ENCODE measurements around the gene LASP1NB.
A peak's percentile ranks its signal among the peaks of the same experiment; 100 is the strongest.

LASP1NB gene

DNA sequence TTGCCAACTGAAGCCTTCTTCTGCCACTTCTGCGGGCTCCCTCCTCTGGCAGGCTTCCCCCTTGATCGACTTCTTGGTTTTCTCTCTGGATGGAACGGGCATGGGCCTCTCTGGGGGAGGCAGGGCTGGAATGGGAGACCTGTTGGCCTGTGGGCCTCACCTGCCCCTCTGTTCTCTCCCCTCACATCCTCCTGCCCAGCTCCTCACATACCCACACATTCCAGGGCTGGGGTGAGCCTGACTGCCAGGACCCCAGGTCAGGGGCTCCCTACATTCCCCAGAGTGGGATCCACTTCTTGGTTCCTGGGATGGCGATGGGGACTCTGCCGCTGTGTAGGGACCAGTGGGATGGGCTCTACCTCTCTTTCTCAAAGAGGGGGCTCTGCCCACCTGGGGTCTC is 6.5 kb upstream of the LASP1NB start:
- no peak for DNase-seq
- no peak overlapping the region for H3K27ac Mint-ChIP-seq (ENCODE audit: unreplicated experiment)
- CTCF ChIA-PET, result interaction anchor here (0.6 kb wide), 1 partner anchor 894 kb away, joined by 3 read pairs; no protein-coding TSS in a partner anchor
- intact Hi-C loops (cut with micrococcal nuclease; ENCODE audit: unreplicated experiment), result no loop called here
- H3K9me3 Mint-ChIP-seq (ENCODE audit: low read depth, unreplicated experiment), result no peaks in the 10 kb centered on the region
- H3K4me3 Mint-ChIP-seq (ENCODE audit: low read depth, unreplicated experiment), result no peak overlapping the region
- H3K36me3 Mint-ChIP-seq (ENCODE audit: insufficient read depth, unreplicated experiment), result peaks cover 93% of the 10 kb centered on the region
- TF ChIP-seq, protein P1, sequence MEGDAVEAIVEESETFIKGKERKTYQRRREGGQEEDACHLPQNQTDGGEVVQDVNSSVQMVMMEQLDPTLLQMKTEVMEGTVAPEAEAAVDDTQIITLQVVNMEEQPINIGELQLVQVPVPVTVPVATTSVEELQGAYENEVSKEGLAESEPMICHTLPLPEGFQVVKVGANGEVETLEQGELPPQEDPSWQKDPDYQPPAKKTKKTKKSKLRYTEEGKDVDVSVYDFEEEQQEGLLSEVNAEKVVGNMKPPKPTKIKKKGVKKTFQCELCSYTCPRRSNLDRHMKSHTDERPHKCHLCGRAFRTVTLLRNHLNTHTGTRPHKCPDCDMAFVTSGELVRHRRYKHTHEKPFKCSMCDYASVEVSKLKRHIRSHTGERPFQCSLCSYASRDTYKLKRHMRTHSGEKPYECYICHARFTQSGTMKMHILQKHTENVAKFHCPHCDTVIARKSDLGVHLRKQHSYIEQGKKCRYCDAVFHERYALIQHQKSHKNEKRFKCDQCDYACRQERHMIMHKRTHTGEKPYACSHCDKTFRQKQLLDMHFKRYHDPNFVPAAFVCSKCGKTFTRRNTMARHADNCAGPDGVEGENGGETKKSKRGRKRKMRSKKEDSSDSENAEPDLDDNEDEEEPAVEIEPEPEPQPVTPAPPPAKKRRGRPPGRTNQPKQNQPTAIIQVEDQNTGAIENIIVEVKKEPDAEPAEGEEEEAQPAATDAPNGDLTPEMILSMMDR (IDR thresholded peaks at IDR 0.05; ENCODE audit: unreplicated experiment), result no peak
- no TSS peak for BruUV-seq (replicated peaks)
- H3K27me3 Mint-ChIP-seq (ENCODE audit: unreplicated experiment), result no peaks in the 10 kb centered on the region
- no peaks in the 10 kb centered on the region for H3K4me1 Mint-ChIP-seq (ENCODE audit: low read depth, unreplicated experiment)

DNA sequence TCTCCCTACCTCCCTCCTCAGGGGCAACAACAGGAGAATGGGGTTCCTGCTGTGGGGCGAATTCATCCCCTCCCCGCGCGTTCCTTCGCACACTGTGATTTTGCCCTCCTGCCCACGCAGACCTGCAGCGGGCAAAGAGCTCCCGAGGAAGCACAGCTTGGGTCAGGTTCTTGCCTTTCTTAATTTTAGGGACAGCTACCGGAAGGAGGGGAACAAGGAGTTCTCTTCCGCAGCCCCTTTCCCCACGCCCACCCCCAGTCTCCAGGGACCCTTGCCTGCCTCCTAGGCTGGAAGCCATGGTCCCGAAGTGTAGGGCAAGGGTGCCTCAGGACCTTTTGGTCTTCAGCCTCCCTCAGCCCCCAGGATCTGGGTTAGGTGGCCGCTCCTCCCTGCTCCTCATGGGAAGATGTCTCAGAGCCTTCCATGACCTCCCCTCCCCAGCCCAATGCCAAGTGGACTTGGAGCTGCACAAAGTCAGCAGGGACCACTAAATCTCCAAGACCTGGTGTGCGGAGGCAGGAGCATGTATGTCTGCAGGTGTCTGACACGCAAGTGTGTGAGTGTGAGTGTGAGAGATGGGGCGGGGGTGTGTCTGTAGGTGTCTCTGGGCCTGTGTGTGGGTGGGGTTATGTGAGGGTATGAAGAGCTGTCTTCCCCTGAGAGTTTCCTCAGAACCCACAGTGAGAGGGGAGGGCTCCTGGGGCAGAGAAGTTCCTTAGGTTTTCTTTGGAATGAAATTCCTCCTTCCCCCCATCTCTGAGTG is 5.9 kb upstream of the LASP1NB start:
- CTCF ChIA-PET, result interaction anchor here (0.6 kb wide), 1 partner anchor 968 kb away, joined by 3 read pairs; no protein-coding TSS in a partner anchor
- H3K27ac Mint-ChIP-seq (ENCODE audit: unreplicated experiment), result no peak overlapping the region
- no TSS peak for BruUV-seq (replicated peaks)

DNA sequence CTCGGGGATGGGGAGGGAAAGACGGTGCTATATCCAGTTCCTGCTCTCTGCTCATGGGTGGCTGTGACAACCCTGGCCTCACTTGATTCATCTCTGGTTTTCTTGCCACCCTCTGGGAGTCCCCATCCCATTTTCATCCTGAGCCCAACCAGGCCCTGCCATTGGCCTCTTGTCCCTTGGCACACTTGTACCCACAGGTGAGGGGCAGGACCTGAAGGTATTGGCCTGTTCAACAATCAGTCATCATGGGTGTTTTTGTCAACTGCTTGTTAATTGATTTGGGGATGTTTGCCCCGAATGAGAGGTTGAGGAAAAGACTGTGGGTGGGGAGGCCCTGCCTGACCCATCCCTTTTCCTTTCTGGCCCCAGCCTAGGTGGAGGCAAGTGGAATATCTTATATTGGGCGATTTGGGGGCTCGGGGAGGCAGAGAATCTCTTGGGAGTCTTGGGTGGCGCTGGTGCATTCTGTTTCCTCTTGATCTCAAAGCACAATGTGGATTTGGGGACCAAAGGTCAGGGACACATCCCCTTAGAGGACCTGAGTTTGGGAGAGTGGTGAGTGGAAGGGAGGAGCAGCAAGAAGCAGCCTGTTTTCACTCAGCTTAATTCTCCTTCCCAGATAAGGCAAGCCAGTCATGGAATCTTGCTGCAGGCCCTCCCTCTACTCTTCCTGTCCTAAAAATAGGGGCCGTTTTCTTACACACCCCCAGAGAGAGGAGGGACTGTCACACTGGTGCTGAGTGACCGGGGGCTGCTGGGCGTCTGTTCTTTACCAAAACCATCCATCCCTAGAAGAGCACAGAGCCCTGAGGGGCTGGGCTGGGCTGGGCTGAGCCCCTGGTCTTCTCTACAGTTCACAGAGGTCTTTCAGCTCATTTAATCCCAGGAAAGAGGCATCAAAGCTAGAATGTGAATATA is 4.8 kb upstream of the LASP1NB start:
- intact Hi-C loops (cut with micrococcal nuclease; ENCODE audit: unreplicated experiment), result no loop called here
- Mint-ChIP-seq H3K4me3 (ENCODE audit: low read depth, unreplicated experiment) (no peak overlapping the region), H3K27ac (ENCODE audit: unreplicated experiment) (peak overlapping the region; percentile 31), H3K36me3 (ENCODE audit: insufficient read depth, unreplicated experiment) (peaks cover 78% of the 10 kb centered on the region), H3K9me3 (ENCODE audit: low read depth, unreplicated experiment) (no peaks in the 10 kb centered on the region), H3K27me3 (ENCODE audit: unreplicated experiment) (no peaks in the 10 kb centered on the region), H3K4me1 (ENCODE audit: low read depth, unreplicated experiment) (no peaks in the 10 kb centered on the region)
- DNase-seq, result no peak
- CTCF ChIA-PET, result interaction anchor here (0.6 to 1.5 kb wide), 2 partner anchors 62 to 967 kb away, joined by 3 read pairs; no protein-coding TSS in a partner anchor
- TF ChIP-seq, protein P1 (IDR thresholded peaks at IDR 0.05; ENCODE audit: unreplicated experiment), result no peak
- BruUV-seq (replicated peaks), result no TSS peak

More for the DNA sequence above, 5.9 kb upstream of the LASP1NB start:
- Mint-ChIP-seq H3K4me3 (ENCODE audit: low read depth, unreplicated experiment) (no peak overlapping the region), H3K27me3 (ENCODE audit: unreplicated experiment) (no peaks in the 10 kb centered on the region), H3K36me3 (ENCODE audit: insufficient read depth, unreplicated experiment) (peaks cover 88% of the 10 kb centered on the region), H3K4me1 (ENCODE audit: low read depth, unreplicated experiment) (no peaks in the 10 kb centered on the region), H3K9me3 (ENCODE audit: low read depth, unreplicated experiment) (no peaks in the 10 kb centered on the region)
- intact Hi-C loops (cut with micrococcal nuclease; ENCODE audit: unreplicated experiment), result no loop called here
- TF ChIP-seq, protein P1 (IDR thresholded peaks at IDR 0.05; ENCODE audit: unreplicated experiment), result no peak
- DNase-seq, result no peak

DNA sequence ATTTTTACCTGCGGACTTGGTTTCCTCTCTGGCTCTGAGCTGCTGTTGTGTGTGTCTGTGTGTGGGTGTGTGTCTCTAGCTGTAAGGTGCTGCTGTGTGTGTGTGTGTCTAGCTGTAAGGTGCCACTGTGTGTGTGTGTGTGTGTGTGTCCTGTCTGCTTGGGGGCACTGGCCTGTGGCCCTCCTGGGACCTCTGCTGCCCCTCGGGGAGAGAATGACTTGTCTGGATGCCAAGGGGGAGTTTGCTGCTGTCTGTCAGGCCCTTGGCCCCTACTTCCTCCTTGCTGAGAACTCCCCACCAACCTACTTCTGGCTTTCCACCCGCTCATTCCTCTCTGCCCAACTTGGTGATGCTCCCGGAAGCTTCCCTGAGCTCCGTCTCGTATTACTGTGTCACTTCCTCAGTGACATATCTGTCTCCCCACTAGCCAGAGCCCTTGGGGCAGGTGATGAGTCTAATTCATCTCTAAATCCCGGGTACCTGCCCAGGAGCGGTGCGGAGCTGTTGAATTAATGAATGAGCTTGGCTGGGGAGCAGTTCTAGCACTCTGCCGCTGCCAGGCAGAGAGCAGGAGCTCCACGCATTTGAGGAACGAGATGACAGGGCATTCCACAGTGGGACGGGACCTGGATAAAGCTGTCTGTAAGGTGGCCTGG is 3.5 kb upstream of the LASP1NB start:
- intact Hi-C loops (cut with micrococcal nuclease; ENCODE audit: unreplicated experiment), result no loop called here
- H3K4me1 Mint-ChIP-seq (ENCODE audit: low read depth, unreplicated experiment), result no peaks in the 10 kb centered on the region
- DNase-seq, result peak; percentile 4
- no TSS peak for BruUV-seq (replicated peaks)
- H3K4me3 Mint-ChIP-seq (ENCODE audit: low read depth, unreplicated experiment), result no peak overlapping the region
- peaks cover 70% of the 10 kb centered on the region for H3K36me3 Mint-ChIP-seq (ENCODE audit: insufficient read depth, unreplicated experiment)
- CTCF ChIA-PET, result interaction anchor here (1.3 to 3.2 kb wide), 3 partner anchors 51 to 231 kb away, joined by 3 to 10 read pairs (median 4); no protein-coding TSS in a partner anchor
- TF ChIP-seq, protein P1 (IDR thresholded peaks at IDR 0.05; ENCODE audit: unreplicated experiment), result no peak
- H3K27me3 Mint-ChIP-seq (ENCODE audit: unreplicated experiment), result no peaks in the 10 kb centered on the region
- peak overlapping the region; percentile 6 for H3K27ac Mint-ChIP-seq (ENCODE audit: unreplicated experiment)
- no peaks in the 10 kb centered on the region for H3K9me3 Mint-ChIP-seq (ENCODE audit: low read depth, unreplicated experiment)

Measured in Calu3 (cell line).